Lower leg skin (tissue), 4 donors: ENCODE measurements around the gene TP53AIP1. TPM values are rescaled to one million over a fixed set of nuclear protein-coding genes. Genes with fewer than 3 reads are reported as not detected.

Experiments
- DNase-seq, 2 donors: peaks; one replicate each; pipeline ENCODE4 v3.0.0-alpha.2; 2019; ENCODE audit warnings: low spot score in 2 of 2
- H3K4me3 ChIP-seq: fragments of 200-600 bp; sonication (generic); 2 replicates; pipeline ENCODE4 v1.5.1; 2017; ENCODE audit warnings: mild to moderate bottlenecking, low read depth; ENCODE audit not compliant: poor library complexity, severe bottlenecking
- CTCF ChIP-seq, 3 donors: fragments of 450-650 bp; IDR thresholded peaks; one replicate each; pipeline ENCODE4 v1.5.1; 2016; ENCODE audit warnings: antibody characterized with exemption in 3 of 3, mild to moderate bottlenecking in 3 of 3, moderate library complexity in 2 of 3
- POLR2A ChIP-seq, 2 donors: fragments of 450-650 bp; IDR thresholded peaks; one replicate each; pipeline ENCODE4 v1.6.1; 2016 to 2017; ENCODE audit warnings: antibody characterized with exemption in 2 of 2, mild to moderate bottlenecking in 1 of 2, moderate library complexity in 1 of 2
- WGBS, 2 donors: methylation state at CpG; one replicate each; pipeline ENCODE4 v1.1.5; 2018; 5-methylcytosine and 5-hydroxymethylcytosine counted together
- intact Hi-C: fragments of 100-400 bp; cut with DNase I; formaldehyde crosslinking; loops from one replicate; pipeline ENCODE4 v1.15.0; 2023; ENCODE audit warnings: low total_unique reads
- total RNA-seq, 4 donors: library from RNA; depleted of rRNA; stranded (reverse); fragments of >200 nt; gene quantifications; one replicate each; pipeline ENCODE4 v1.1.0, GENCODE V29; 2016

Gene TP53AIP1
- total RNA-seq, 4 donors from 2014 or later = 9.2 to 17.3 (median 16.2) TPM

- intact Hi-C loops = no loop called here
- no peak overlapping the region for H3K4me3 ChIP-seq
- no peak for TF ChIP-seq CTCF (IDR thresholded peaks at IDR 0.05)
- no peak for TF ChIP-seq POLR2A (IDR thresholded peaks at IDR 0.05)
- 55 to 59% methylated on average over 17 of the region's 18 CpGs for WGBS, 2 donors
- no peak for DNase-seq
Measured at GRCh38 chr11:128914216-128915148, 28.2 kb downstream of the TP53AIP1 start.

GRCh38 chr11:128913806-128914205 lies 28.9 kb downstream of the TP53AIP1 start:
- DNase-seq = no peak
- 68 to 80% methylated on average over 5 of the region's 5 CpGs for WGBS, 2 donors
- no peak overlapping the region for H3K4me3 ChIP-seq
- TF ChIP-seq POLR2A (IDR thresholded peaks at IDR 0.05) (no peak), CTCF (IDR thresholded peaks at IDR 0.05) (no peak)
- intact Hi-C loops = no loop called here

- intact Hi-C loops = no loop called here
- WGBS, 2 donors = 96% methylated on average over 18 of the region's 18 CpGs
- TF ChIP-seq POLR2A (IDR thresholded peaks at IDR 0.05) = no peak
- TF ChIP-seq CTCF (IDR thresholded peaks at IDR 0.05) = no peak
- H3K4me3 ChIP-seq = no peak overlapping the region
- DNase-seq = no peak
Measured at GRCh38 chr11:128911701-128912100, 31.0 kb downstream of the TP53AIP1 start.

- no peak for TF ChIP-seq POLR2A (IDR thresholded peaks at IDR 0.05)
- no peak for TF ChIP-seq CTCF (IDR thresholded peaks at IDR 0.05)
- H3K4me3 ChIP-seq = no peak overlapping the region
- intact Hi-C loops = no loop called here
- no peak for DNase-seq
- WGBS, 2 donors = 95 to 99% methylated on average over 17 of the region's 17 CpGs
Measured at GRCh38 chr11:128911239-128911638, 31.4 kb downstream of the TP53AIP1 start.

GRCh38 chr11:128910576-128910975 lies 32.1 kb downstream of the TP53AIP1 start:
- 91 to 95% methylated on average over 3 of the region's 3 CpGs for WGBS, 2 donors
- no peak overlapping the region for H3K4me3 ChIP-seq
- no peak for DNase-seq
- intact Hi-C loops = no loop called here
- TF ChIP-seq POLR2A (IDR thresholded peaks at IDR 0.05) (no peak), CTCF (IDR thresholded peaks at IDR 0.05) (no peak)
